Osteocyte (in vitro differentiated cells): Measurements from ENCODE around the gene FUT8. TPM values are rescaled to one million over a fixed set of nuclear protein-coding genes. Genes with fewer than 3 reads are reported as not detected.

Experiments
- microRNA-seq: library from miRNA; unstranded; fragments of <30 nt; microRNA quantifications from one replicate; pipeline ENCODE4 v1.1.0, GENCODE V29; 2020; ENCODE audit not compliant: unreplicated experiment
- total RNA-seq: library from RNA; stranded (reverse); gene quantifications from 2 replicates; pipeline ENCODE4 v1.2.1, GENCODE V29; 2021

The FUT8 gene
- total RNA-seq, 1 donor from 2014 or later = 35.5 TPM

Small RNA genes lying within 50 kb of the gene (microRNA-seq; reads per million reads assigned to microRNA genes)
- not detected for gene MIR625
